HepG2 (cell line): Measurements from ENCODE around the gene FRAS1. TPM values are rescaled to one million over a fixed set of nuclear protein-coding genes. Genes with fewer than 3 reads are reported as not detected.

ENCODE experiments used
- ATAC-seq: fragments of 200-7000 bp; cut with Tn5 transposase; 3 replicates; pipeline ENCODE4 v1.9.1; 2020; ENCODE audit warnings: mild to moderate bottlenecking, moderate library complexity
- BruUV-seq: library from RNA; stranded (reverse); fragments of 400-500 nt; replicated peaks from 2 replicates; lab custom pipeline; 2021; lab: Mats Ljungman, UMichigan
- CTCF ChIA-PET: fragments of 300-600 bp; formaldehyde crosslinking; extraction: SDS; loops from one replicate; lab custom pipeline; 2021; ENCODE audit warnings: low total read pairs, inconsistent platforms, low intra/inter-chr PET ratio; lab: Yijun Ruan, JAX
- POLR2A ChIA-PET: fragments of 350-600 bp; sonication (Branson Sonifier 250); formaldehyde crosslinking; loops from one replicate; lab custom pipeline; 2020; ENCODE audit warnings: antibody characterized with exemption, inconsistent platforms; lab: Yijun Ruan, JAX
- DNase-seq: peaks from one replicate; pipeline ENCODE4 v3.0.0-alpha.2; 2015; ENCODE audit warnings: low spot score
- FAIRE-seq: peaks from 3 replicates; lab custom pipeline; 2011; peaks lifted over from hg19 to GRCh38; lab: Jason Lieb, UNC
- H2AFZ ChIP-seq: one replicate; pipeline ENCODE4 v1.6.1; 2011; ENCODE audit warnings: low read length, inconsistent platforms
- H3K27ac ChIP-seq: fragments of 300-600 bp; 3 replicates; pipeline ENCODE4 v1.8.0; 2011; ENCODE audit warnings: mixed run types, mild to moderate bottlenecking, mixed read lengths, low read length, inconsistent platforms; ENCODE audit not compliant: insufficient read depth; ENCODE audit errors: extremely low read length
- H3K27me3 ChIP-seq, 2 experiments: fragments of 200-600 bp in 1 of 2; 2 replicates in 1 of 2; 3 replicates in 1 of 2; pipeline versions ENCODE4 v1.6.0 to v1.8.0; 2011; ENCODE audit warnings: low read length in 2 of 2, mild to moderate bottlenecking in 2 of 2, moderate library complexity in 2 of 2, inconsistent platforms in 1 of 2; ENCODE audit not compliant: insufficient read depth in 2 of 2, control insufficient read depth in 1 of 2
- H3K36me3 ChIP-seq, 2 experiments: fragments of 200-600 bp in 1 of 2; replicated peaks in 1 of 2; 2 replicates in 1 of 2; 3 replicates in 1 of 2; pipeline versions ENCODE4 v1.5.1 to v1.8.0; 2011; ENCODE audit warnings: low read length in 2 of 2, inconsistent platforms in 1 of 2; ENCODE audit not compliant: insufficient read depth in 2 of 2, control insufficient read depth in 1 of 2
- H3K4me1 ChIP-seq: 2 replicates; pipeline ENCODE4 v1.5.1; 2012; ENCODE audit warnings: low read length, inconsistent platforms; ENCODE audit not compliant: insufficient read depth
- H3K4me2 ChIP-seq: 2 replicates; pipeline ENCODE4 v1.6.0; 2011; ENCODE audit warnings: low read depth, low read length, inconsistent platforms
- H3K4me3 ChIP-seq, 3 experiments: fragments of 200-600 bp in 1 of 3; sonication (generic), shearing (Covaris generic) in 1 of 3; replicated peaks in 1 of 3; 2 replicates each; pipeline ENCODE4 v1.5.1; 2011 to 2016; ENCODE audit warnings: low read length in 3 of 3, inconsistent platforms in 2 of 3, low read depth in 2 of 3, mild to moderate bottlenecking in 2 of 3, control low read depth in 1 of 3, mixed read lengths in 1 of 3; ENCODE audit not compliant: insufficient read depth in 1 of 3
- H3K79me2 ChIP-seq: one replicate; pipeline ENCODE4 v1.6.1; 2011; ENCODE audit warnings: low read length, inconsistent platforms; ENCODE audit not compliant: insufficient read depth
- H3K9ac ChIP-seq: 2 replicates; pipeline ENCODE4 v1.6.0; 2011; ENCODE audit warnings: mild to moderate bottlenecking, low read depth, low read length, inconsistent platforms; ENCODE audit not compliant: insufficient read depth
- H3K9me3 ChIP-seq: 2 replicates; pipeline ENCODE4 v1.5.1; 2012; ENCODE audit warnings: mild to moderate bottlenecking, low read length
- H4K20me1 ChIP-seq: 2 replicates; pipeline ENCODE4 v1.6.0; 2011; ENCODE audit warnings: inconsistent platforms, mild to moderate bottlenecking, low read length, moderate library complexity; ENCODE audit not compliant: insufficient read depth
- KLF11 ChIP-seq: IDR thresholded peaks from 2 replicates; pipeline ENCODE4 v1.6.1; 2016; ENCODE audit warnings: missing compliant biosample characterization
- NCOA5 ChIP-seq: sonication (generic); formaldehyde crosslinking; IDR thresholded peaks from 2 replicates; pipeline ENCODE4 v1.4.0; 2020; ENCODE audit warnings: missing genetic modification reagents
- NFE2L1 ChIP-seq: sonication (generic); formaldehyde crosslinking; IDR thresholded peaks from 2 replicates; pipeline ENCODE4 v1.4.0; 2020; ENCODE audit warnings: missing genetic modification reagents, mild to moderate bottlenecking, borderline replicate concordance
- NONO ChIP-seq, 2 experiments: fragments of 450-650 bp in 1 of 2; sonication (generic) in 1 of 2; formaldehyde crosslinking in 1 of 2; IDR thresholded peaks in 1 of 2; conservative IDR thresholded peaks in 1 of 2; 2 replicates each; pipeline versions ENCODE4 v1.6.1 to v1.8.0; 2017 to 2022; ENCODE audit warnings: mild to moderate bottlenecking in 1 of 2, missing genetic modification reagents in 1 of 2, moderate library complexity in 1 of 2
- NR0B2 ChIP-seq: sonication (generic); formaldehyde crosslinking; IDR thresholded peaks from 2 replicates; pipeline ENCODE4 v1.4.0; 2020; ENCODE audit warnings: mild to moderate bottlenecking, missing genetic modification reagents
- PAF1 ChIP-seq: IDR thresholded peaks from 2 replicates; pipeline ENCODE4 v1.6.1; 2016; ENCODE audit warnings: missing genetic modification reagents, missing compliant biosample characterization
- POLR2AphosphoS2 ChIP-seq: IDR thresholded peaks from 2 replicates; pipeline ENCODE4 v1.6.1; 2011; ENCODE audit warnings: low read depth, low read length, improper control_type of control experiment
- REXO4 ChIP-seq: sonication (generic); formaldehyde crosslinking; IDR thresholded peaks from 2 replicates; pipeline ENCODE4 v1.8.0; 2022; ENCODE audit warnings: missing genetic modification reagents, mild to moderate bottlenecking, borderline replicate concordance
- SNAPC2 ChIP-seq: sonication (generic); formaldehyde crosslinking; IDR thresholded peaks from 2 replicates; pipeline ENCODE4 v1.8.1; 2022; ENCODE audit warnings: mild to moderate bottlenecking, missing genetic modification reagents
- ZBTB37 ChIP-seq: sonication (generic); formaldehyde crosslinking; IDR thresholded peaks from 2 replicates; pipeline ENCODE4 v1.4.0; 2020; ENCODE audit warnings: mild to moderate bottlenecking, missing genetic modification reagents
- ZNF138 ChIP-seq: sonication (generic); formaldehyde crosslinking; IDR thresholded peaks from 2 replicates; pipeline ENCODE4 v1.5.0; 2020; ENCODE audit warnings: mild to moderate bottlenecking, low read depth, missing genetic modification reagents
- ZNF160 ChIP-seq: sonication (generic); formaldehyde crosslinking; IDR thresholded peaks from 2 replicates; pipeline ENCODE4 v1.8.0; 2022; ENCODE audit warnings: mild to moderate bottlenecking, inconsistent platforms, missing genetic modification reagents
- ZNF235 ChIP-seq: sonication (generic); formaldehyde crosslinking; IDR thresholded peaks from 2 replicates; pipeline ENCODE4 v1.8.1; 2023; ENCODE audit warnings: mild to moderate bottlenecking, missing genetic modification reagents, borderline replicate concordance
- ZNF781 ChIP-seq: sonication (generic); formaldehyde crosslinking; IDR thresholded peaks from 2 replicates; pipeline ENCODE4 v1.5.1; 2020; ENCODE audit warnings: borderline replicate concordance, mild to moderate bottlenecking, missing genetic modification reagents; ENCODE audit errors: not compliant biosample characterization
- WGBS: methylation state at CpG from one replicate; pipeline ENCODE4 v1.1.6; 2017; ENCODE audit warnings: low lambda C conversion rate; 5-methylcytosine and 5-hydroxymethylcytosine counted together
- in situ Hi-C: cut with HindIII; loops from 2 replicates; pipeline ENCODE4 v1.10.0; 2017; ENCODE audit warnings: low pct_unique_long_range_greater_than_20kb; ENCODE audit not compliant: extremely low pct_ligation_motif_present
- intact Hi-C: fragments of 100-400 bp; cut with micrococcal nuclease; formaldehyde crosslinking; loops from one replicate; pipeline ENCODE4 v1.10.0; 2022; ENCODE audit not compliant: unreplicated experiment
- polyA plus RNA-seq, 8 experiments: library from polyadenylated mRNA; depleted of rRNA in 3 of 8; stranded (reverse) in 7 of 8; unstranded in 1 of 8; fragments of >200 nt; fragmentation: Illumina TruSeq in 4 of 8; extraction: Trizol in 4 of 8; gene quantifications; 2 replicates each; pipeline versions ENCODE4 v1.2.1 to v1.2.3, GENCODE V29; 2011 to 2016; ENCODE audit warnings: low read depth in 4 of 8, missing spikeins in 1 of 8, mixed read lengths in 1 of 8; ENCODE audit not compliant: insufficient read depth in 1 of 8
- total RNA-seq, 5 experiments: library from RNA; depleted of rRNA; stranded (reverse); fragments of >200 nt; fragmentation: Illumina TruSeq; extraction: Trizol; gene quantifications; 2 replicates each; pipeline ENCODE4 v1.2.3, GENCODE V29; 2016; ENCODE audit warnings: low read depth in 1 of 5
- TF ChIP-seq, protein P1 (sequence below): sonication (generic); formaldehyde crosslinking; IDR thresholded peaks from 2 replicates; pipeline ENCODE4 v1.5.1; 2020; ENCODE audit warnings: mild to moderate bottlenecking, missing genetic modification reagents, borderline replicate concordance

Gene FRAS1
- total and polyA plus RNA-seq, 2 of the 13 experiments (the other 11 are each of a cell fraction or from before 2014, with no cell fraction given): 22.5 to 31.6 TPM

DNA sequence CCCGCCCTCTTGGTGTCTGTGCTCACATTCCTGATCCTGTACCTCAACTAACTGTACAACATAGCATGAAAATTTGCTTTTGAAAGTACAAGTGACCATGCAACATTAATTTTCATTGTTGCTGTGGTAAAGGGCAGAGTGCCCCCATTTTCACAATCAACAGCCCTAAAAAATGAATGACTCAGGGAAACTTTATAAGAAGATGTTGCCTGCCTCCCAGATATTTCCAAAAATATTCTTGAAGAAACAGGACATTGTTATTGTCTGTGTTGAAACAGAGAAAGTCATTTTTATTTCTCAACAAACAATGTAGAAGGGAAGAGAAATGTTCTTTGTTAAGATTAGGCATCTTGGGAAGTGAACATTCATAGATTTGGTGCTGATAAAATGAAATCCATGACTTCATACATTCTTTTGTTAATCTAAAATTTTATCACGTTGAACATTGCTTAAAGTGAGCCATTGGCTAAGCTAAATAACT lies 380.5 kb downstream of the FRAS1 start:
- ATAC-seq (no peak), DNase-seq (no peak), FAIRE-seq (no peak)
- Histone ChIP-seq H3K79me2 (no peaks in the 10 kb centered on the region), H3K4me3 (no peak overlapping the region), H4K20me1 (no peaks in the 10 kb centered on the region), H3K27ac (no peak overlapping the region), H3K27me3 (no peaks in the 10 kb centered on the region), H3K4me1 (no peaks in the 10 kb centered on the region), H3K4me2 (no peak overlapping the region), H3K9me3 (no peaks in the 10 kb centered on the region), H3K36me3 (peaks cover 12 to 32% of the 10 kb centered on the region in 2 experiments), H3K9ac (no peak overlapping the region), H2AFZ (no peak overlapping the region)
- in situ Hi-C loops: no loop called here
- ChIA-PET POLR2A (no interaction called here), CTCF (no interaction called here)
- no peak for TF ChIP-seq REXO4 (CRISPR knock-in tag)
- no peak for TF ChIP-seq ZNF160 (CRISPR knock-in tag)
- TF ChIP-seq SNAPC2 (CRISPR knock-in tag): no peak
- TF ChIP-seq NFE2L1: no peak
- TF ChIP-seq, protein P1, sequence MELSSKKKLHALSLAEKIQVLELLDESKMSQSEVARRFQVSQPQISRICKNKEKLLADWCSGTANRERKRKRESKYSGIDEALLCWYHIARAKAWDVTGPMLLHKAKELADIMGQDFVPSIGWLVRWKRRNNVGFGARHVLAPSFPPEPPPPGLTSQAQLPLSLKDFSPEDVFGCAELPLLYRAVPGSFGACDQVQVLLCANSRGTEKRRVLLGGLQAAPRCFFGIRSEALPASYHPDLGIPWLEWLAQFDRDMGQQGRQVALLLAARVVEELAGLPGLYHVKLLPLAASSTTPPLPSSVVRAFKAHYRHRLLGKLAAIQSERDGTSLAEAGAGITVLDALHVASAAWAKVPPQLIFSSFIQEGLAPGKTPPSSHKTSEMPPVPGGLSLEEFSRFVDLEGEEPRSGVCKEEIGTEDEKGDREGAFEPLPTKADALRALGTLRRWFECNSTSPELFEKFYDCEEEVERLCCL (CRISPR knock-in tag): no peak
- TF ChIP-seq NR0B2: no peak
- no peak for TF ChIP-seq ZNF138 (CRISPR knock-in tag)
- TF ChIP-seq POLR2AphosphoS2: no peak
- no peak for TF ChIP-seq ZBTB37 (CRISPR knock-in tag)
- no peak for TF ChIP-seq NCOA5 (CRISPR knock-in tag)
- no peak for TF ChIP-seq ZNF235 (CRISPR knock-in tag)
- TF ChIP-seq ZNF781 (CRISPR knock-in tag): no peak
- TF ChIP-seq PAF1: no peak
- TF ChIP-seq KLF11 (CRISPR knock-in tag): no peak
- no peak for TF ChIP-seq NONO (IDR thresholded peaks at IDR 0.05)
- no peak for TF ChIP-seq NONO (CRISPR knock-in tag; conservative IDR thresholded peaks at IDR 0.05)
- BruUV-seq: no TSS peak
- WGBS: 91% methylated on average over 2 of the region's 2 CpGs
- intact Hi-C loops: no loop called here
